Measurements from ENCODE around the gene PSME2. TPM values are rescaled to one million over a fixed set of nuclear protein-coding genes. Genes with fewer than 3 reads are reported as not detected.
"Not testable (repeated sequence)": the region's sequence is repeated elsewhere in the genome, so short reads cannot be mapped to it uniquely, and the experiment has no call there.

Gene PSME2
- total RNA-seq, 1 donor from 2014 or later: 110 TPM

DNA sequence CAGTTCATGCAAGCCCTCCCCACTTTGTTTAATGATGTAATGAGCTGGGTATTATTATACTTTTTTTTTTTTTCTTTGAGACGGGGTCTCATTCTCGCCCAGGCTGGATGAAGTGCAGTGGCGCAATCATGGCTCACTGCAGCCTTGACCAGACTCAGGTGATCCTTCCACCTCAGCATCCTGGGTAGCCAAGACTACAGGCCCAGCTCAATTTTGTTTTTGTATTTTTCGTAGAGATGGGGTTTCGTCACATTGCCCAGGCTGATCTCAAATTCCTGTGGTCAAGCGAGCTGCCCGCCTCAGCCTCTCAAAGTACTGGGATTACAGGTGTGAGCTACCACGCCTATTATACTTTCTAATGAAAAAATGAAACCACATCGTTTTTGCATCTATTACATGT, 36.4 kb downstream of the PSME2 start:
- TF ChIP-seq CTCF (IDR thresholded peaks at IDR 0.05; ENCODE audit: insufficient read depth, low read length, poor library complexity, severe bottlenecking): no peak
- Histone ChIP-seq H3K36me3 (ENCODE audit: control insufficient read depth, insufficient read depth, low read length) (no peaks in the 10 kb centered on the region), H3K4me3 (ENCODE audit: low read depth, low read length) (no peak overlapping the region), H3K27me3 (ENCODE audit: control insufficient read depth, insufficient read depth, low read length) (no peaks in the 10 kb centered on the region)
- no peak for DNase-seq (ENCODE audit: low read depth)

- H3K36me3 ChIP-seq (ENCODE audit: control insufficient read depth, insufficient read depth, low read length): no peaks in the 10 kb centered on the region
- TF ChIP-seq CTCF (IDR thresholded peaks at IDR 0.05; ENCODE audit: insufficient read depth, low read length, poor library complexity, severe bottlenecking): no peak
- DNase-seq (ENCODE audit: low read depth): no peak
- no peak overlapping the region for H3K4me3 ChIP-seq (ENCODE audit: low read depth, low read length)
- no peaks in the 10 kb centered on the region for H3K27me3 ChIP-seq (ENCODE audit: control insufficient read depth, insufficient read depth, low read length)
Measured at GRCh38 chr14:24108336-24108874, 38.0 kb downstream of the PSME2 start.

- no peaks in the 10 kb centered on the region for H3K36me3 ChIP-seq (ENCODE audit: control insufficient read depth, insufficient read depth, low read length)
- no peak for TF ChIP-seq CTCF (IDR thresholded peaks at IDR 0.05; ENCODE audit: insufficient read depth, low read length, poor library complexity, severe bottlenecking)
- DNase-seq (ENCODE audit: low read depth): no peak
Measured at GRCh38 chr14:24106672-24107271, 39.6 kb downstream of the PSME2 start.

GRCh38 chr14:24105609-24106239, 40.7 kb downstream of the PSME2 start:
- not testable (repeated sequence) for H3K27me3 ChIP-seq (ENCODE audit: control insufficient read depth, insufficient read depth, low read length); DNase-seq (ENCODE audit: low read depth); H3K36me3 ChIP-seq (ENCODE audit: control insufficient read depth, insufficient read depth, low read length); H3K4me3 ChIP-seq (ENCODE audit: low read depth, low read length)

More at GRCh38 chr14:24106672-24107271, 39.6 kb downstream of the PSME2 start:
- H3K27me3 ChIP-seq (ENCODE audit: control insufficient read depth, insufficient read depth, low read length): no peaks in the 10 kb centered on the region
- no peak overlapping the region for H3K4me3 ChIP-seq (ENCODE audit: low read depth, low read length)

DNA sequence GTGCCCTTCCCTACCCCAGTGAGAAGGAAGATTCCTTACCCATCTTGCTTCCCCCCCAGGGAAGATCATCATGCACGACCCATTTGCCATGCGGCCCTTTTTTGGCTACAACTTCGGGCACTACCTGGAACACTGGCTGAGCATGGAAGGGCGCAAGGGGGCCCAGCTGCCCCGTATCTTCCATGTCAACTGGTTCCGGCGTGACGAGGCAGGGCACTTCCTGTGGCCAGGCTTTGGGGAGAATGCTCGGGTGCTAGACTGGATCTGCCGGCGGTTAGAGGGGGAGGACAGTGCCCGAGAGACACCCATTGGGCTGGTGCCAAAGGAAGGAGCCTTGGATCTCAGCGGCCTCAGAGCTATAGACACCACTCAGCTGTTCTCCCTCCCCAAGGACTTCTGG, 43.0 kb downstream of the PSME2 start:
- peaks cover 4% of the 10 kb centered on the region for H3K36me3 ChIP-seq (ENCODE audit: control insufficient read depth, insufficient read depth, low read length)
- H3K4me3 ChIP-seq (ENCODE audit: low read depth, low read length): no peak overlapping the region
- no peak for TF ChIP-seq CTCF (IDR thresholded peaks at IDR 0.05; ENCODE audit: insufficient read depth, low read length, poor library complexity, severe bottlenecking)
- H3K27me3 ChIP-seq (ENCODE audit: control insufficient read depth, insufficient read depth, low read length): no peaks in the 10 kb centered on the region
- no peak for DNase-seq (ENCODE audit: low read depth)

DNA sequence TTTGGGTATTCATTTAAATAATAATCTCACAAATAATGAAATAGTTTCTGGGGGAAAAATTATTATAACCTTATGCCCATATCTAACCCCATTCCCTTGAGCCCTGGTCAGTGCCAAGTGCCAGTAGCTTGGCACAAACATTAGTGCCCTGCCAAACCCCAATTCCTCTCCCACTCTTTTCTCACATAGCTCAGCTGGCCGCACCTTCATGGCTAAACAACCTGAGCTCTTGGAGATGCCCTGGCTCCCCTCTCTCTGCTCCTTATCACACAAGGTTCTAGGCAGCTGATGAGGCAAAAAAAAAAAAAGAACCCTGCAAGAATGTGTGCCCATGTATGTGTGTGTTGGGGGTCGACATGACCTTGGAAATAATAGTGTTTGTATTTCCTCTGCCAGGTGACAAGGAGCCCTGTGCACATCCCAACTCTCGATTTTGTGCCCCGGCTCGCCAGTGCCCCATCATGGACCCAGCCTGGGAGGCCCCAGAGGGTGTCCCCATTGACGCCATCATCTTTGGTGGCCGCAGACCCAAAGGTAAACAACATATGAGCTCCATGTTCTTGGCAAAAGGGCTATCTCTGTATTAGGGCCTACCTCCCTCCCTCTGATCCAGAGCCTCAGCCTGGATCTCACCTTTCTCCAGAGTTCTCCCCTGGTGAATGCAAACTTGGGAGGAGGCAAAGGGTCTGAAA, 43.9 kb downstream of the PSME2 start:
- DNase-seq (ENCODE audit: low read depth): no peak
- Histone ChIP-seq H3K36me3 (ENCODE audit: control insufficient read depth, insufficient read depth, low read length) (peaks cover 4% of the 10 kb centered on the region), H3K27me3 (ENCODE audit: control insufficient read depth, insufficient read depth, low read length) (no peaks in the 10 kb centered on the region), H3K4me3 (ENCODE audit: low read depth, low read length) (no peak overlapping the region)
- TF ChIP-seq CTCF (IDR thresholded peaks at IDR 0.05; ENCODE audit: insufficient read depth, low read length, poor library complexity, severe bottlenecking): no peak

Data from kidney epithelial cell (primary cell).